ENCODE data around the gene HTT. TPM values are rescaled to one million over a fixed set of nuclear protein-coding genes. Genes with fewer than 3 reads are reported as not detected.

The HTT gene
- total RNA-seq, 1 experiment from 2014 or later: 64.4 TPM

DNA sequence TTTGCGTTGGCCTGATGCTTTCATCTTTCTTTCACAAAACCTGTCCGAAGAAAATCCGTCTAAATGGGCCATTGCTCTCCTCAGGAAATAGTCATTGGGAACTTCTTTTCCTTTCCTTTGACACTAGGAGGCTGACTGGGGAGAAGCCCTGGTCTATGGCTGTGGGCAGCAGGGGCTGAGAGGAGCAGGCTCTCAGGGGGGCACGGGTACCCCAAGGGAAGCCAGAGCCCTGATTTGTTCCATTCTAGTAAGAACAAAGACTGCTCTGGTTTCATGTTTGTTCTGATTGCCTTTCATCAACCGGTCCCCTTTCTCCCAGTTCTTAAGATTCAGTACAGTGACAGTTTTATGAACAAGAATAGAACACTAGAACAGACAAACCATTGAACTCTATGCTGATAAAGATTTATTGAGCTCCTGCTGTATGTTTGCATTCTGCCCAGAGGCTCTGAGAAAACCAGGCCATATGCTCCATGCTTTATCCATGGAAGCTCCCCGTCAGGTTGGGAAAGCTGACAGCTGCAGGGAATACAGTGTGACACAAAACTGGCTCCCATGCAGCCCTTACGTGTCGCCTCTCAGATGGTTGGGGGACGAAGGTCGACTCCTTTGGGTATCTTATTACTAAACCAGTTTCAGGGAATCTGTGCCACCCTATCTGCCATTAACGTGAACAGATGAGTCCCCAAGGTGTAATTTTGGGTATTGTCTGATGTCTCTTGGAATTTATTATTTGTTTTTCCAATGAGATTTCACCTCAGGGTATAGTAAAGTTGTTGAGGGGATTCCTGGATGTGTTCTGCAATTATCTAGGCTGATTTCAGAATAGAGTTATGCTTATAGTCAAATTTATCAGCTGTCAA, 102.1 kb downstream of the HTT start:
- Histone ChIP-seq H3K56ac (ENCODE audit: insufficient read length, low read depth, low read length) (no peak overlapping the region), H2BK15ac (ENCODE audit: low read depth, low read length) (no peak overlapping the region), H3K18ac (ENCODE audit: insufficient read length, low read depth, low read length) (no peak overlapping the region), H3K9me3 (ENCODE audit: control insufficient read depth, low read depth, low read length) (no peaks in the 10 kb centered on the region), H3K27me3 (ENCODE audit: insufficient read depth, low read length) (no peaks in the 10 kb centered on the region), H4K8ac (replicated peaks; ENCODE audit: insufficient read length, low read depth, low read length) (no peak overlapping the region), H3K79me1 (ENCODE audit: insufficient read depth, low read depth, low read length, poor library complexity, severe bottlenecking) (no peaks in the 10 kb centered on the region), H4K5ac (ENCODE audit: insufficient read length, low read depth, low read length) (no peak overlapping the region), H2AK5ac (ENCODE audit: insufficient read length, low read length) (no peak overlapping the region), H2AFZ (ENCODE audit: low read length) (no peak overlapping the region), H2BK5ac (ENCODE audit: insufficient read length, low read length) (no peak overlapping the region), H2BK12ac (ENCODE audit: insufficient read length, low read depth, low read length) (no peak overlapping the region), H3K27ac (ENCODE audit: insufficient read length, low read depth, low read length) (no peak overlapping the region), H3T11ph (ENCODE audit: low read length) (no peak overlapping the region), H2BK20ac (ENCODE audit: low read depth, low read length, poor library complexity, severe bottlenecking) (no peak overlapping the region), H3K4me2 (ENCODE audit: insufficient read depth, insufficient read length, low read length) (no peak overlapping the region), H2BK120ac (ENCODE audit: low read depth, low read length, poor library complexity, severe bottlenecking) (no peak overlapping the region), H3K23me2 (ENCODE audit: insufficient read length, low read depth, low read length, poor library complexity, severe bottlenecking) (no peaks in the 10 kb centered on the region), H3K79me2 (ENCODE audit: insufficient read depth, low read length) (0 out of 2 replicates have a peak, but pooled peaks cover under 1% of the 10 kb centered on the region), H3K14ac (ENCODE audit: insufficient read depth, low read length) (no peak overlapping the region), H3K9ac (ENCODE audit: extremely low read depth, insufficient read length, low read length) (no peak overlapping the region), H4K91ac (ENCODE audit: insufficient read length, low read depth, low read length) (no peak overlapping the region), H4K20me1 (ENCODE audit: control insufficient read depth, insufficient read depth, insufficient read length) (no peaks in the 10 kb centered on the region), H3K4me1 (ENCODE audit: insufficient read depth, low read length) (no peaks in the 10 kb centered on the region), H3K4ac (ENCODE audit: low read depth, low read length) (no peak overlapping the region), H3K23ac (ENCODE audit: insufficient read length, low read depth, low read length) (no peak overlapping the region)
- no peaks in the 10 kb centered on the region for H3K9me3 Mint-ChIP-seq
- H3K27me3 Mint-ChIP-seq (ENCODE audit: low read depth): no peaks in the 10 kb centered on the region
- no CpG with 5 or more reads among the region's 11 CpGs for WGBS (ENCODE audit: extremely low coverage, insufficient read length, low lambda C conversion rate)
- H3K36me3 Mint-ChIP-seq (ENCODE audit: insufficient read depth in 1 of 3, low read depth in 3 of 3): peaks cover 20 to 75% (median 67%) of the 10 kb centered on the region in 3 experiments; a peak in 6 of 7 replicates
- DNase-seq: no peak
- H3K27ac Mint-ChIP-seq: no peak overlapping the region
- no peak overlapping the region for H3K4me3 Mint-ChIP-seq
- no peaks in the 10 kb centered on the region for H3K4me1 Mint-ChIP-seq
- TF ChIP-seq, protein P1, sequence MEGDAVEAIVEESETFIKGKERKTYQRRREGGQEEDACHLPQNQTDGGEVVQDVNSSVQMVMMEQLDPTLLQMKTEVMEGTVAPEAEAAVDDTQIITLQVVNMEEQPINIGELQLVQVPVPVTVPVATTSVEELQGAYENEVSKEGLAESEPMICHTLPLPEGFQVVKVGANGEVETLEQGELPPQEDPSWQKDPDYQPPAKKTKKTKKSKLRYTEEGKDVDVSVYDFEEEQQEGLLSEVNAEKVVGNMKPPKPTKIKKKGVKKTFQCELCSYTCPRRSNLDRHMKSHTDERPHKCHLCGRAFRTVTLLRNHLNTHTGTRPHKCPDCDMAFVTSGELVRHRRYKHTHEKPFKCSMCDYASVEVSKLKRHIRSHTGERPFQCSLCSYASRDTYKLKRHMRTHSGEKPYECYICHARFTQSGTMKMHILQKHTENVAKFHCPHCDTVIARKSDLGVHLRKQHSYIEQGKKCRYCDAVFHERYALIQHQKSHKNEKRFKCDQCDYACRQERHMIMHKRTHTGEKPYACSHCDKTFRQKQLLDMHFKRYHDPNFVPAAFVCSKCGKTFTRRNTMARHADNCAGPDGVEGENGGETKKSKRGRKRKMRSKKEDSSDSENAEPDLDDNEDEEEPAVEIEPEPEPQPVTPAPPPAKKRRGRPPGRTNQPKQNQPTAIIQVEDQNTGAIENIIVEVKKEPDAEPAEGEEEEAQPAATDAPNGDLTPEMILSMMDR (conservative IDR thresholded peaks at IDR 0.05): no peak
